ENCODE measurements around the gene TPD52L2.
"Not testable (repeated sequence)": the region's sequence is repeated elsewhere in the genome, so short reads cannot be mapped to it uniquely, and the experiment has no call there.

Gene TPD52L2

GRCh38 chr20:63835021-63835858, 29.8 kb upstream of the TPD52L2 start:
- DNase-seq (ENCODE audit: low read depth in 2 of 3, low spot score in 1 of 3): no peak

DNA sequence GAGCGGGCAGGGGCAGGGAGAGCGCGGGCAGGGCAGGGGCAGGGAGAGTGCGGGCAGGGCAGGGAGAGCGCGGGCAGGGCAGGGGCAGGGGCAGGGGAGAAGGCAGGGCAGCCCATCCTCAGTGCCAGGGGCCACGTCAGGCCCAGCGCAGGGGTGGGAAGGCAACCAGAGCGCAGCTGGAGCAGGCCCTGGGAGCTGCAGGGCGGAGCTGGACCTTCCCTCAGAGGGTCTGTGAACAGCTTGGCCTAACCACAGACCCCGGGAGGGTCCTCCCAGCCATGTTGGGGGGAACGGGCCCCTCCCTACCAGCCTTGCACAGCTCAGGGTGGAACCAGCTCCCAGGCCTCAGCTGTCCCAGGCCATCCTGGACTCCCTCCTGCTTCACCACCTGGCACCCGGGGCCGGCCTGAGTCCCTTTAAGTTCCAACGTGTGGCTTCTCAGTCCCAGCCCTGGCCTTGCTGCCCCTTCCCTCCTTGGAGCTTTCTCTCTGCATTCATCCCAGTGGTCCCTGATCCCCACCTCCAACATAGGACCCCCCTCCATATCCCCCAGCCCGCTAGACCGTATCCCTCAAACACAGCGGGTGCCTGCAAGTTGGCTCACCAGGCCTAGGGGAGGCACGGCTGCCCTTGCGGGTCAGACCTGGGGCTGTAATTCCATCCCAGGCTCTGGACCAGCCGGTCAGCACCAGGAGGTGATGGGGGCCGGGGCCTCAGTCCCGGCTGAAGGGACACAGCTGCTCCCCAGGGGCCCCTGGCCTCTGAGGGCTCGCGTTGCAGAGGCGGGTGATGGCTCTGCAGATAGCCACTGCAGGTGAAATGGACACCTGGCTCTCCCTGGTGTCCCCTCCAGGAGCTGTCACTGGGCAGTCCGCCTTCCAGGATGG, 28.4 kb upstream of the TPD52L2 start:
- DNase-seq (ENCODE audit: low read depth in 2 of 3, low spot score in 1 of 3): no peak

DNA sequence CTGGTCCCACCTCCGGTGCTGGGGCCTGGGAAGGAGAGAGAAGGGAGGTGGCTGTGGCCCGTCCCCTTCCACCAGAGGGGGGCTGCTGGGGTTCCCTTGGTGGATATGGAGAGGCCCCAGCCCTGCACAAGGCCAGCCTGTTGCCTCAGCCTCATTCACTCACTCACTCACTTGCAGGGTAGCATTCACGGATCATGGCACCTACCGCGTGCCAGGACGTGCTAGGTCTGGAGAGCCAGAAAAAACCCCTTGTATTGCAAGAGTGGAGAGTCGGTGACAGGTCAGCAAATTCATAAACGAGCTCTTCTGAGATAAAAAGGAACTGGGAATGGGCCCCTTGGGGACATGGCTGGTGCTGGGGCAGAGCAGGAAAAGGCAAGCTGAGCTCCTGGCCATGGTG, 27.6 kb upstream of the TPD52L2 start:
- no peak for DNase-seq (ENCODE audit: low read depth in 2 of 3, low spot score in 1 of 3)

DNA sequence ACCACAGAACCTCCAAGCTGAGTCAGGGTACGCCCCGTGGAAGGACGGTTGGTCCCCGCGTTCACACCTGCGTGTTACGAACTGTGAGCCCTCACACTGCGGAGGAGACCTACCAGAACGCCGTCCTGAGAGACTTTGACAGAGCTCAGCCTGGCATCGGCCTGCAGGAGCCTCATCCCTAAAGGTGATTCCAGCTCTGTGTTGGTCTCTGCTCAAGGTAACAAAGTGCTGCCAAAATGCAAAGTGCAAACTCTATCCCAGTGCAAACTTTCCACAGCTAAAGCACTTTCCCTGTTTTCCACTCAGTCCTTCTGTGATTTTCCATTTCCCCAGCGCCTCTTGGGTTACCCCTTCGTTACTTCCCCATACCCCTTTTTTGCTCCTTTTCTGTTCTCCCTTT, 25.4 kb upstream of the TPD52L2 start:
- no peak for DNase-seq (ENCODE audit: low read depth in 2 of 3, low spot score in 1 of 3)

- no peak for DNase-seq (ENCODE audit: low read depth in 2 of 3, low spot score in 1 of 3)
Measured at GRCh38 chr20:63840405-63840828, 24.7 kb upstream of the TPD52L2 start.

- DNase-seq (ENCODE audit: low read depth in 2 of 3, low spot score in 1 of 3): no peak
Measured at GRCh38 chr20:63842258-63842657, 22.8 kb upstream of the TPD52L2 start.

DNA sequence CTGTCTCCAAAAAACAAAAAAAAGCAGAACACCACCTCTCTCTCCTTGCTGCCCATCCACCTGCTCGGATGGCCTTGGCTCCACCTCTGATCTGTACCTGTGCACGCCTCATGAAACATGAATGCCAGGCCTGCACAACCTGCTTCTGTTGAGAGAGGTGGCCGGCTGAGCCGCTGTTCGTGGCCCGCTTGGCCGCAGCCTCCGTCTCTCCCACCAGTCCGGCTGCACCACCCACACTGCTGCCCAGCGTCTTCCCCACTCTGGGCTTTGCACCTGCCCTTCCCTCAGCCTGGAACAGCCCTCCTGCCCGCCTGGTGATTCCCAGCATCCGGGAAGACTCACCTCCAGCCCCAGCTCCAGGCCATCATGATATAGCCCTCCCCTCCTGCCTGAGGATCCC, 21.8 kb upstream of the TPD52L2 start:
- no peak for DNase-seq (ENCODE audit: low read depth in 2 of 3, low spot score in 1 of 3)

DNA sequence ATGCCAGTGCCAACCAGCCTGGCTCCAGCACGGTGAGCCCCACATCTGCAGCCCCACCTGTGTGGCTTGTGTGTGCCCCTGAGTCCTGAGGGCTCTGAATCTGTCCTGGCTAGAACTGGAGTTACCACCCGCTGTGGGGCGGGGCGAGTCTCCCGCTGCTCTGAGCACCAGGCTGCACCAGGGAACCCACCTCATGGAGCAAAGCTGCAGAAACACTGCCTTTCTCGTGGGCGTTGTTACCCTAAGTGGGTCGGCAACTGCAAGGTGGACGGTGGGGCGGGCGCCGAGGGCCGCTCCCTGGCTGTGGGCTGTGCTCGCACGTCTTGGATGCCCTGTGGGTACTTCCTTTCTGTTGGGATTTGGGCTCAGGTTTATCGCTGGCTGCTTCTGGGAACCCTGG, 21.3 kb upstream of the TPD52L2 start:
- DNase-seq (ENCODE audit: low read depth in 2 of 3, low spot score in 1 of 3): no peak

DNA sequence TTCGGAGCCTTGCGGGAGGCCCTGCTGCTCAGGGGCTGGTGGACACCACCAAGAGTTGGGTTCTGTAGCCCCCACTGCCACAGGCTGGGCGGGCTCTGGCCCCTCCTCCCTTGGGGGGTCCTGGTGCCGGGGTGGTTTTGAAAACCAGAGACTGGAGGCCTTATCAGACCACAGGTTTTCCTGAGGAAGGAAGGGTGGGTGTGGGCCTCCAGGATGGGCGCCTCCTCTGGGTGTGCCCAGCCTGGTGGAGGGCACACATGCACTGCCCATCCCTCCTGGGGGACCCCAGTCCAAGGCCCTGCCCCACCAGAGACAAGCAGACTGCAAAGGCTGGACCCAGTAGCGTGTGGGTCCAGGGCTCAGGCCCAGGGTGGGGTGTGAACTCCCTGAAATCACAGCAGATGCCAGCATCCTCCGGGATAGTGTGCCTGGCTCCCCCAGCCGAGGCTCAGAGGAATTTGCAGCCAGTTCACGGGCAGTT, 20.5 kb upstream of the TPD52L2 start:
- no peak for DNase-seq (ENCODE audit: low read depth in 2 of 3, low spot score in 1 of 3)

DNA sequence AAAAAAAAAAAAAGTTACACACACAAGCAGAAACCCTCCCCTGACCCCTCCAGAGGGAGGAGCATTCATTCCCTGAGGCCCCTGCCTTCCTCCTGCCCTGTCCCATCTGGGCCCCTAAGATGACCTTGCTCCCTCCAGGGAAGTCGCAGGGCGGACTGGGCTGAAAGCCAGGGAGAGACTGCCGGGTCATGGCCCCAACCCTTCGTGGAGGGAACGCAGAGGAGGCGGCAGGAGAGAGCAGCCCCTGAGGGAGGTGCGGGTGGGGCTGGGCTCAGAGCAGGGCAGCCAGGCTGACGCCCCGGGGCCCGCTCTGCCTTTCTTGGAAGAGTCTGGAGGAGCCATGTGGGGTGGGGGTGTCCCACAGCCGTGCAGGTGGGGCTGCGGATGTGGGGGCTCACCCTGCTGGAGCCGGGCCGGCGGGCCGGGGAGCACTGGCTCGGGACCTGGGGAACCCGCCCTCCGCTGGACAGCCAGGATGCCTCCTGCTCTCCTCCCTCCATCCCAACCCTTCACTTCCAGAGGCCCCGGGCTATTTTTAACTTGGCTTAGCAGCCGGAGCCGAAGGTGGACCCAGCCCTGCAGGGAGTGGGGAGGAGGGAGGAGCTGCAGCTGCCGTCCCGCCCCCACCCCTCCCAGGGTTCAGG, 18.8 kb upstream of the TPD52L2 start:
- no peak for DNase-seq (ENCODE audit: low read depth in 2 of 3, low spot score in 1 of 3)

GRCh38 chr20:63846888-63847236, 18.2 kb upstream of the TPD52L2 start:
- no peak for DNase-seq (ENCODE audit: low read depth in 2 of 3, low spot score in 1 of 3)

DNA sequence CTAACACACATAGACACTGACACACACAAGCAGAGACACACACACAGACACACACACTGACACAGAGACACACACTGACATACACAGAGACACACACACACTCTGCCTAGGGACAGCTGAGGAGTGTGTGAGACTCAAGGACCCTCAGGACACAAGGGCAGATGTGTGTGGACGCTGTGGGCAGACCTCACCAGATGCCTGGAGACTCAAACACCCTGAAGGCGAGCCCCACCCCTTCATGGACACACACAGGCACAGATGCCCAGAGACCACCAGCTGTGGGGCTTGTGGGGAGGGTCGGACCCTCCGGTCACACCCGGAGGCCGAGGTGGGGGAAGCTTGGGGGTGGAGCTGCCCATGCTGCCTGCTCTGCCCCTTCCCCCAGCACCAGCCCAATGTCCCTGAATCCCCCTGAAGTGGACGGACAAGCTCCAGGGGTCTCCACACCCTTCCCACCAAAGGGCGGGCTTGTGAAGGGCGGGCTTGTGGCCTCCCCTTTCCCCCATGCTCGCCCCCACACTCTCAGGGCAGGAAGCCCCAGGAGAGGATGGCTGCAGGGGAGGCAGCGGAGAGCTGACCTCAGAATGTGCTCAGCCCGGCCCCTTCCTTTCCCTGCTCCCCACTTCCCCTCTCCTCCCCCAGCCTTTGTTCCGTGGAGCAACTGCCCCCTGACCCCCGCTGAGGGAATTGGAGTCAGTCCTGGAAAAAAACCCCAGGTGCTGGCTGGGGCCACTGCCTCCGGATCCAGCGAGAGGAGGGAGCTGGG, 17.6 kb upstream of the TPD52L2 start:
- no peak for DNase-seq (ENCODE audit: low read depth in 2 of 3, low spot score in 1 of 3)

DNA sequence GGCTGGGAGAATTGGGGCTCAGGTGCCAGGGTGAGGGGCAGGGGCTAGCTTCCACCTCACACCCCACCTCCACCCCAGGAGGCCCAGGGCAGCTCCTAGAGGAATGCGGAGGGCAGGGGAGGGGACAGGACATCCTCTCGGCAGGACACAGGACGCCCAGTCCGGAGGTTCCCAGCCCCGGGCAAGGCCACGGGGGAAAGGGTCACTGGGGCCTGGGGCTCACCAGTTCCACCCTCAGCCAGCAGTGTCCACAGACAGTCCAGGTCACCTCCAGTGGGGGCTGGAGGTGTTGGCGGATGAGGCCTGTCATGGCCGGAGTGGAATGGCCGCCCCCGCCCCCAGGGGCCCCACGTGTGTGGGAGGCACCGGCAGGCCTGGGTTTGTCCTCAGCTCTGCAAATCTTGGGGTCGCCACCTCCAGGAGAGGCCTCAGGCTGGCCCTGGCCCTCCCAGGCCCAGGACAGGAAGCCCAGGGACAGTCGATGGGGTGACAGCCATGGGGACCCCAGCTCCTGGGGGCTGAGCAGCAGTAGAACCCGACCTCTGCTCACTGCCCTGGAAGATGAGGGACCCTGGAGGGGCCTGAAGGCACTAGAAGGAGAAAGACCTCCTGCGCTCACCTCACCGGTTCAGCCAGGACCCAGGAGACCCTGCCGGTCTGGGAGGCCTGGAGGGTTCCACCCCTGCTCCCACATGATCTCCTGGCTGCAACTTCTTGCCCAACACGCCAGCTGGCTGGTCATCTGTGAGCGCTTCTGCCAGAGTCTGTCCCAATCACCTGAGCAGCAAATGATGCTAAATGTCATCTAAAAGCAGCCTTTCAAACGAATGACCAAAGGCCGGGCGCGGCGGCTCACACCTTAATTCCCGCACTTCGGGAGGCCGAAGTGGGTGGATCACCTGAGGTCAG, 16.8 kb upstream of the TPD52L2 start:
- no peak for DNase-seq (ENCODE audit: low read depth in 2 of 3, low spot score in 1 of 3)

GRCh38 chr20:63850689-63851547, 14.2 kb upstream of the TPD52L2 start:
- DNase-seq (ENCODE audit: low read depth in 2 of 3, low spot score in 1 of 3): peak; percentile 48 to 65 (median 59)

DNA sequence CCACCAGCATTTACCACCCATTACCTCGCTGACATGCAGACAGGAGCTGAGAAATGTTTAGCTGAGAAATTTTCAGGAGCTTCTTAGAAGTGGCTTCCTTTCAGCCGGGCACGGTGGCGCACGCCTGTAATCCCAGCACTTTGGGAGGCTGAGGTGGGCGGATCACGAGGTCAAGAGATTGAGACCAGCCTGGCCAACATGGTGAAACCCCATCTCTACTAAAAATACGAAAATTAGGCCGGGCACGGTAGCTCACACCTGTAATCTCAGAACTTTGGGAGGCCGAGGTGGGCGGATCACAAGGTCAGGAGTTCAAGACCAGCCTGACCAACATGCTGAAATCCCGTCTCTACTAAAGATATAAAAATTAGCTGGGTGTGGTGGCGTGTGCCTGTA, 13.5 kb upstream of the TPD52L2 start:
- DNase-seq (ENCODE audit: low read depth in 2 of 3, low spot score in 1 of 3): not testable (repeated sequence)

DNA sequence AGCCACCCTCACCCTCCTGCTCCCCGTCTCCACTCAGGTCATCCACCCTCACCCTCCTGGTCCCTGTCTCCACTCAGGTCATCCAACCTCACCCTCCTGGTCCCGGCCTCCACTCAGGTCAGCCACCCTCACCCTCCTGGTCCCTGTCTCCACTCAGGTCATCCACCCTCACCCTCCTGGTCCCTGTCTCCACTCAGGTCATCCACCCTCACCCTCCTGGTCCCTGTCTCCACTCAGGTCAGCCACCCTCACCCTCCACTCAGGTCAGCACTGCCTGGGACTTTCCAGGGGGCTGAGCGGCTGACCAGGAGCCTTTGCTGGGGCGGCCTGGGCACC, 11.4 kb upstream of the TPD52L2 start:
- not testable (repeated sequence) for DNase-seq (ENCODE audit: low read depth in 2 of 3, low spot score in 1 of 3)

DNA sequence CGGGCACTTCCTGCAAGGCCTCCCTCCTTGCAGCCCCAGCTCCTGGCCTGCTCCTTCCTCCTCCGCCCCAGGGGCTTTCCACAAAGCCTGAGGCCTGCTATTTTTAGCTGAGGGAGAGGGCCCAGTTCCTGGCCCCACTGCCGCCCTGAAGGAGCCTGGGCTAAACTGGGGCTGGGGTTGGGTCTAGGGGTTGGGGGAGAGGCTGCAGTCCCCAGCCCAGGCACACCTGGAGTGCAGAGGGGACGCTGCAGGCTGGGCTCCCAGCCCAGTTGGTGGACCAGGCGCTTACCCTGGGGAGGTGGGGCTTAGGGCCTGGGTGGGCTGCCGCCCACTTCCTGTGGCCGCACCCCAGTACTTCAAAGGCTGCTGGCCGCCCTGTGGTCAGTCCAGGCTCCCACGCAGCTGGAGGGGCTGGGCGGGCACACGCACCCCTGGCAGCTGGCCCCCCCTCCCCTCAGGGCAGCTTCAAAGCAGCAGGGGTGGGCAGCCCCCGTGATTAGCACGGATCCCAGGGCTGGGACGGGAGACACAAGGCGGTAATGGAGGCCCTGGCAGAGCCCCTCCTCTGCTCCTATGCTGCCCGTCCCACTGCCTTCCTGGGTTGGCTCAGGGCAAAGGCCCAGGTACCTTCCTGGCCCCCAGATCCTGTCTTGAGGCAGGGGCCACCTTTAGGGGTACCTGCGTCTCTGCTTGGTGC, 10.9 kb upstream of the TPD52L2 start:
- DNase-seq (ENCODE audit: low read depth in 2 of 3, low spot score in 1 of 3): no peak

DNA sequence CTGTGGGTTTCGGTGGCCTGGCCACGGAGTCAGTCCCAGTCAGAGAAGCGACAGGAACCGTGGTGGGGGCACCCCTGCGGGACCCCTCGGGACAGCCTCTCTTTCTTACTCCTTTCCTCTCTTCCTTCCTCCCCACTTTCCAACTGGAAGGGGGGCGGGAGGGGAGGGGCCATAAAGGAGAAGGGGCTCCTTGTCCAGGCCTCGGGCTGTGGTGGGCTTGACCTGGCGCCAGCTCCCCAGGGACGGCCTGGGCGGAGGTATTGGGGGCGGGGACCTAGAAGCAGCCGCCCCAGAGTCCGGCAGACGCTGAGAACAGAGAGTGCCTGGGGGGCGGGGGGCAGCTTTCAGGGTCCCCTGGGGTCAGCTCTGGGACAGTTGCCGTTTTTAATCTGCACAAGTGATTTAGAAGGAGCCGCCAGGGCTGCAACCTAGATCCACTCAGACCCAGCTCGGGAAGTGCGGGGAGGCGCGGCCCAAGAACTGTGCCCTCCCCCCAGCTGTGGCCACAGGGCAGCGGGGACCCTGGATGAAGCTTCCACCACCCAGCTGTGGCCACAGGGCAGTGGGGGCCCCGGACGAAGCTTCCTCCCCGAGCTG, 10.2 kb upstream of the TPD52L2 start:
- no peak for DNase-seq (ENCODE audit: low read depth in 2 of 3, low spot score in 1 of 3)
